AG04450 (cell line): ENCODE data around the gene KANK3. TPM values are rescaled to one million over a fixed set of nuclear protein-coding genes. Genes with fewer than 3 reads are reported as not detected.

Source experiments
- CTCF ChIA-PET: fragments of 300-600, 350-600 bp; formaldehyde crosslinking; extraction: SDS; loops from one replicate; lab custom pipeline; 2022; ENCODE audit warnings: antibody characterized with exemption, inconsistent platforms; lab: Charles Lee
- POLR2A ChIA-PET: fragments of 350-600 bp; formaldehyde crosslinking; extraction: SDS; loops from one replicate; lab custom pipeline; 2021; ENCODE audit warnings: antibody characterized with exemption, inconsistent platforms; lab: Yijun Ruan, JAX
- DNase-seq: peaks from one replicate; pipeline ENCODE4 v3.0.0-alpha.2; 2011; ENCODE audit warnings: low read depth, low spot score
- H3K27ac ChIP-seq: one replicate; pipeline ENCODE4 v1.5.1; 2012; ENCODE audit warnings: low read depth, low read length, control low read depth
- H3K27me3 ChIP-seq: one replicate; pipeline ENCODE4 v1.6.0; 2012; ENCODE audit warnings: low read length; ENCODE audit not compliant: control insufficient read depth, insufficient read depth
- H3K4me3 ChIP-seq: 2 replicates; pipeline ENCODE4 v1.5.1; 2011; ENCODE audit warnings: mild to moderate bottlenecking, low read depth, low read length, control low read depth
- H3K9me3 ChIP-seq: 2 replicates; pipeline ENCODE4 v1.5.1; 2012; ENCODE audit warnings: low read length; ENCODE audit not compliant: control insufficient read depth, insufficient read depth
- CTCF ChIP-seq: IDR thresholded peaks from 2 replicates; pipeline ENCODE4 v1.5.1; 2011; ENCODE audit warnings: low read depth, low read length, control low read depth, inconsistent platforms
- polyA plus RNA-seq: library from polyadenylated mRNA; depleted of rRNA; stranded (reverse); fragments of >200 nt; gene quantifications from 2 replicates; pipeline ENCODE4 v1.2.3, GENCODE V29; 2011

KANK3 gene
- polyA plus RNA-seq, 1 experiment, result 0.07 TPM

GRCh38 chr19:8334458-8335342 is 8.4 kb downstream of the KANK3 start:
- peak overlapping the region; percentile 32; the same call in 1 of the 2 replicates for H3K4me3 ChIP-seq
- no peak for TF ChIP-seq CTCF
- no peak overlapping the region for H3K27ac ChIP-seq
- H3K27me3 ChIP-seq, result peaks cover 27% of the 10 kb centered on the region
- CTCF ChIA-PET, result interaction anchor here (1.7 kb wide), 1 partner anchor 19 kb away, joined by 8 read pairs; no protein-coding TSS in a partner anchor
- POLR2A ChIA-PET, result interaction anchor here (0.5 to 2.5 kb wide), 6 partner anchors 9 to 89 kb away, joined by 3 to 11 read pairs (median 4); partner anchors contain the start of genes NDUFA7 and RPS28
- no peak for DNase-seq
- no peaks in the 10 kb centered on the region; the same call in 1 of the 2 replicates for H3K9me3 ChIP-seq

- no peak overlapping the region for H3K27ac ChIP-seq
- ChIA-PET POLR2A (interaction anchor here (1.3 to 2.5 kb wide), 3 partner anchors 8 to 12 kb away, joined by 3 to 11 read pairs (median 4); partner anchors contain the start of genes NDUFA7 and RPS28), CTCF (interaction anchor here (1.7 kb wide), 1 partner anchor 20 kb away, joined by 8 read pairs; no protein-coding TSS in a partner anchor)
- no peak overlapping the region for H3K4me3 ChIP-seq
- H3K9me3 ChIP-seq, result no peaks in the 10 kb centered on the region; the same call in 1 of the 2 replicates
- no peak for DNase-seq
- peaks cover 27% of the 10 kb centered on the region for H3K27me3 ChIP-seq
- no peak for TF ChIP-seq CTCF
These were observed 9.2 kb downstream of the KANK3 start for GRCh38 chr19:8333767-8334457.

GRCh38 chr19:8332976-8333766 is 9.9 kb downstream of the KANK3 start:
- TF ChIP-seq CTCF, result no peak
- H3K9me3 ChIP-seq, result no peaks in the 10 kb centered on the region; the same call in 1 of the 2 replicates
- no peak overlapping the region for H3K4me3 ChIP-seq
- ChIA-PET CTCF (no interaction called here), POLR2A (interaction anchor here (1.4 kb wide), 1 partner anchor 7 kb away, joined by 3 read pairs; no protein-coding TSS in a partner anchor)
- no peak for DNase-seq
- no peak overlapping the region for H3K27ac ChIP-seq
- H3K27me3 ChIP-seq, result peaks cover 27% of the 10 kb centered on the region

- TF ChIP-seq CTCF, result no peak
- DNase-seq, result no peak
- peaks cover 33% of the 10 kb centered on the region for H3K27me3 ChIP-seq
- no peak overlapping the region for H3K4me3 ChIP-seq
- ChIA-PET POLR2A (no interaction called here), CTCF (no interaction called here)
- peaks cover 9% of the 10 kb centered on the region for H3K9me3 ChIP-seq
- H3K27ac ChIP-seq, result no peak overlapping the region
These were observed 11.7 kb downstream of the KANK3 start for GRCh38 chr19:8331263-8331845.
